IPS-18a (cell line): ENCODE results near the gene UPP2.

ENCODE experiments used
- H3K27ac ChIP-seq: one replicate; pipeline ENCODE4 v1.5.1; 2013; ENCODE audit warnings: low read length
- H3K27me3 ChIP-seq: one replicate; pipeline ENCODE4 v1.6.1; 2013; ENCODE audit warnings: mild to moderate bottlenecking, low read length; ENCODE audit not compliant: control insufficient read depth, insufficient read depth
- H3K36me3 ChIP-seq: one replicate; pipeline ENCODE4 v1.6.1; 2013; ENCODE audit warnings: low read depth, low read length; ENCODE audit not compliant: control insufficient read depth
- H3K4me1 ChIP-seq: one replicate; pipeline ENCODE4 v1.6.1; 2013; ENCODE audit warnings: low read depth, low read length; ENCODE audit not compliant: control insufficient read depth
- H3K4me3 ChIP-seq: one replicate; pipeline ENCODE4 v1.5.1; 2013; ENCODE audit warnings: low read length
- H3K9ac ChIP-seq: one replicate; pipeline ENCODE4 v1.6.1; 2013; ENCODE audit warnings: mild to moderate bottlenecking, low read length, moderate library complexity
- H3K9me3 ChIP-seq: one replicate; pipeline ENCODE4 v1.6.1; 2013; ENCODE audit warnings: low read depth, low read length; ENCODE audit not compliant: control insufficient read depth

Gene UPP2

DNA sequence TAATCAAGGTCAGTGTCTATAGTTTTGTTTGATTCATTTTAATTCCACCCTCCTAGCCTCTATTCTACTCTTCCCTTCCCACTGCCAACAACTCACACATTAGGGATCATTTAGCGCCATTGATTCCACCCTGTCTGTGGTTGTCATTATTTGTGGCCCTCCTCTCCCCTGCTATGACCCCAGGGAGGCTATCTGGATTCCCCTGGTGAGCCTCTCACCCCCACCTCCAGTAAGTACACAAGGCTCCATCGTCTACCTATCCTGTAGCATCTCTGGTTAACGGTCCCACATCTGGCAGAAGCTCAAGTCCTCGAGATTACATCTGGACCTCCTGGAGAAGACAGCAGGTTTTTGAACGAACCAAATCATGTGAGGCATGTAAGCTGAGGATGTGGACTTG is 27.4 kb downstream of the UPP2 start:
- Histone ChIP-seq H3K9me3 (no peaks in the 10 kb centered on the region), H3K4me3 (no peak overlapping the region), H3K27ac (no peak overlapping the region), H3K36me3 (no peaks in the 10 kb centered on the region), H3K27me3 (no peaks in the 10 kb centered on the region), H3K4me1 (peaks cover 8% of the 10 kb centered on the region), H3K9ac (no peak overlapping the region)

DNA sequence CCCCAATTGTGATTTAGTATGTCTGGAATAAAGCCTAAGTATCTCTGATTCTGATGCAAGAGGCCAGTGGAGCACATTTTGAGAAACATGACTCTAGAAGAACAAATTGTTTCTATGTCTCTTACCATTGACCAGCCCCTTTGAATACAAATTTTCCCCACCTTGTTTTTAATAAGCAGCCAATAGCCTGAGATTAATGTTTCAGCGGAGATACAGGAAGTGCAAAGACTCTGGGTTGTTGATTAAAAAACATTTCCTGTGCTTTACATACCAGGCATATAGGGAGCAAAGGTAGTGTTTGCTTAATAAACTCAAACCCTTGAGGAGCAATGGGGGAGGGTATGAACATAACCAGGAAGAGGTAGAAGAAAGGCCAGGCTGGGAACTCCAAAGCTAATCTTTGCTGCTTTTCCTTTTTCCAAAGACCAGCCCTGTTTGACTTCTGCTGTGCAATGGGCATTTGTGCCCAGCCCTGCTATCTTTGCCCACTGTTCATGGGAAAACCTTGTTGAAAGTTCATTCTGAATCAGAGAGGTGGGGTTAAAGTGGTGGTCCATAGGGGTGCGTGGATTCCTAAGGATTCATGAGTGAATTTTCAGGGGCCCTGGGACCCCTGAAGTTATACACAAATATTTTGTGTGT is 29.3 kb downstream of the UPP2 start:
- Histone ChIP-seq H3K36me3 (no peaks in the 10 kb centered on the region), H3K4me1 (peaks cover 6% of the 10 kb centered on the region), H3K4me3 (no peak overlapping the region), H3K27ac (no peak overlapping the region), H3K9me3 (no peaks in the 10 kb centered on the region), H3K27me3 (no peaks in the 10 kb centered on the region), H3K9ac (no peak overlapping the region)

DNA sequence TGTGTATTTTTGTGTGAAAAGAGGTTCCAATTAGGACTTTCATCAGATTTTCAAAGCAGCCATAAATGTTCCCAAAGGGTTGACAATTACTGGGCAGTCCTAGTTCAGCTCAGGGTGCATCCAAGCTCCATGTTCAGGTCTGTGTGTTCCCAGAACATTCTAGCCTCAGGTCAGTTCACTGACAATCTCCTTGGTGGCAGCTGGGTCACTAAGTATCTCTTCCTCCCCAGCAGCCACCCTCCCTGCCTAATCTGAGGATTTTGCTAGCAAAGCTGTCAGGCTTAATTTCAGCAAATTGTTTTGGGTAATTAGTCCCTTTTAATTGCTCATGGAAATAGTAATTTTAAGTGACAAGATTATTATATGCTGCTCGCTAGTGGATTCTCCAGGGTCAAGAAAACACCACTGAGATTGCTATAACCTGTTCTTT is 29.8 kb downstream of the UPP2 start:
- no peak overlapping the region for H3K9ac ChIP-seq
- H3K4me1 ChIP-seq, result peaks cover under 1% of the 10 kb centered on the region
- H3K4me3 ChIP-seq, result no peak overlapping the region
- H3K27me3 ChIP-seq, result no peaks in the 10 kb centered on the region
- H3K27ac ChIP-seq, result no peak overlapping the region
- H3K36me3 ChIP-seq, result no peaks in the 10 kb centered on the region
- H3K9me3 ChIP-seq, result no peaks in the 10 kb centered on the region

DNA sequence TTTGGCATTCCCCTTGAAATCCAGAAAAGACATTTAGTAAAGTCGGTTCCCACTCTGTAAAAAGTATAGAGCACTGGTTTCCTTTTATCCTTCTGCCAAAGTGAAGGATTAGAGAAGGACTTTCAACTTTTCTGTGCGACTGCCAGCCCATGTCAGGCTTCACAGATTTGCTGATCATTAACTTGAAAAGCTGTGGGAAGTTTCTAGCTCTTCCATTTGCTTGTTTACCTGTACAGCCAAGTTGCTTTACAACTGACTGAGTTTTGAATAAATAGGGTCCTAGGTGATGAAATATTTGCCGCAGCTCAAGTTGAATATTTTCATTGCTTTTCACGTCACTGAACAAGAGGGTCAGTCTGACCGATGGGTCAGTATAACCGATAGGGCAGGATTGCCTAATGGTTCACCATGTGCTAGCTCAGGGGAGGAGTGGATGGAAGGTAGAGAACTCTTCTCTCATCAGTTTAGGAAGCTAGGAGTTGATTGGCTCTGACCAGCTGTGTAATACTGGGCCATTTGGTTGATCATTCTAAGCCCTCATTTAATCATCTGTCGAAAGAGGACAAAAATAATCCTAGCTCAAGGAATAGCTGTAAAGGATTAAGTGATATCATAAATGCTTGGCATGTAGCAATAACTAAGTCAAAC is 30.4 kb downstream of the UPP2 start:
- H3K9me3 ChIP-seq, result no peaks in the 10 kb centered on the region
- no peak overlapping the region for H3K4me3 ChIP-seq
- H3K27me3 ChIP-seq, result no peaks in the 10 kb centered on the region
- no peak overlapping the region for H3K9ac ChIP-seq
- no peaks in the 10 kb centered on the region for H3K36me3 ChIP-seq
- no peak overlapping the region for H3K27ac ChIP-seq
- no peaks in the 10 kb centered on the region for H3K4me1 ChIP-seq

DNA sequence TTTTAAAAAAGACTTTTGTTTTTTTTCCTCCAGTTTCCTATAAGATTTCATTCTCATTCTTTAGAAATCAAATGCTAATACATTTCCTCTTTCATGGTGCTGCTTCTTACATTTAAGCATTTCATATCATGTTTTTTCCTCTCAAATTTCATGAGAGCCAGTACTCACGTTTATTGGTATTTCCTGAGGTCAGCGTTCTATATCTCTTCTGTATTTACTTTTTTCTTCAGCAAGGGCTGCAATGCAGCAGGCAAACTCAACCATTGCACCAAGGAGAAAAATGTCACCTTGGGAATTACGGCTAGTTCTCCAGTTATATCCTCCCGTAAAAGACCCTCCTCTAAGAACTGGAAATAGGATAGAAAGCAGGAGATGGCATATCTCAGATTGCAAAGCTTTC is 32.4 kb downstream of the UPP2 start:
- Histone ChIP-seq H3K36me3 (no peaks in the 10 kb centered on the region), H3K27ac (no peak overlapping the region), H3K9ac (no peak overlapping the region), H3K4me1 (no peaks in the 10 kb centered on the region), H3K4me3 (no peak overlapping the region), H3K27me3 (no peaks in the 10 kb centered on the region), H3K9me3 (no peaks in the 10 kb centered on the region)

DNA sequence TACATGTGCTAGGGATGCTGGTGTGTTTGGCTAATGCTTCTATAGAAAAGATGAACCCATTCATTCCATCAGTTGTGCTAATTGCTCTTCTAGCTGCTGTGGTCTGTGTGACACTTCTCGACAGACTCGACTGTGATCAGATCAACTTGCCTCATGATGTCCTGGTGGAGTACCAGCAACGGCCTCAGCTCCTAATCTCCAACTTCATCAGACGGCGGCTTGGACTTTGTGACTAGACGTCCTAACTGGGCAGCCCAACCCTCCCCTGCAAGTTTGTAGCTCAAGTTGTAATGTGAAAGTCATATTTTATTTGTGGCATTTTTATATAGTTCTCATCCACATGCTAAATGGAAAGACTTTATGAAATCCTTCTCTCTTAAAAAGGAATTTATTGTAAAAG is 33.0 kb downstream of the UPP2 start:
- Histone ChIP-seq H3K9ac (no peak overlapping the region), H3K27me3 (no peaks in the 10 kb centered on the region), H3K4me3 (no peak overlapping the region), H3K4me1 (no peaks in the 10 kb centered on the region), H3K9me3 (no peaks in the 10 kb centered on the region), H3K27ac (no peak overlapping the region), H3K36me3 (no peaks in the 10 kb centered on the region)

DNA sequence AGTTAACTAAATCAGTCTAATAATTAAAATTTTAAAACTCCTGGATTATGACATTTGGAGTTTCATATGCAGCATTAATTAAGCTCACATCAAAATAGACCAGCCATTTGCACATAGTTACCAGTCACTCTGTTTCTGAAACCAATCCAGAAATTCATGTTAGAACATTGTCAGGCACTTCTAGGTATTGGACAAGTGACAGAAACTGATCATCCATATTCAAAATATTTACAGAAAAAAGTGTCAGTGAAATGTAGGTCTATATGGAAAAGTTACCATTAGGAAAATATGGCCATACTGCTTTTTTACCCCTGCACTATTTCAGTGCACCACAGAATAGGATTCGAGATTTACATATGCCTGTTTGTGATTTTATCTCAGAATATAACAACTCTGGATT is 33.4 kb downstream of the UPP2 start:
- H3K9ac ChIP-seq, result no peak overlapping the region
- H3K4me3 ChIP-seq, result no peak overlapping the region
- no peaks in the 10 kb centered on the region for H3K36me3 ChIP-seq
- no peak overlapping the region for H3K27ac ChIP-seq
- H3K27me3 ChIP-seq, result no peaks in the 10 kb centered on the region
- H3K4me1 ChIP-seq, result no peaks in the 10 kb centered on the region
- no peaks in the 10 kb centered on the region for H3K9me3 ChIP-seq

DNA sequence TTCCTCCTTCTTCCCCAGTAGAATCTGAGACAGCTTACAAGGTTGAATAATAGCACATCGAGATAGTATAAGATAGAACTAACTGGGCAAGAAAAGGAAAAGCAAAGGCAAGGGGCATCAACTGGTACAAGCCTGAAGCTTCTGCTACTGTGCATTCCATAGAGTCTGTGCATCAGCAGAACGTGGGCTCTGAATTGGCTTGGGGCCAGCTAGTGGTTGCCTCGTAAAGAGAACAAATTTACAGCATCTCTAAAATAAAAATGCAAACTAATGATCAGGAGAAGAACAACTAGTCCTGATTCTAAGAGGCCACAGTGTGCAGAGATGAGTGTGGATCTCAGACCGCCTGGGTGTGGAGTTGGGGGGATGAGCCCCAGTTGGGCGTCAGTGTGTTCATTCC is 36.6 kb downstream of the UPP2 start:
- Histone ChIP-seq H3K4me3 (no peak overlapping the region), H3K36me3 (no peaks in the 10 kb centered on the region), H3K27ac (no peak overlapping the region), H3K9ac (no peak overlapping the region), H3K27me3 (no peaks in the 10 kb centered on the region), H3K9me3 (no peaks in the 10 kb centered on the region), H3K4me1 (no peaks in the 10 kb centered on the region)

DNA sequence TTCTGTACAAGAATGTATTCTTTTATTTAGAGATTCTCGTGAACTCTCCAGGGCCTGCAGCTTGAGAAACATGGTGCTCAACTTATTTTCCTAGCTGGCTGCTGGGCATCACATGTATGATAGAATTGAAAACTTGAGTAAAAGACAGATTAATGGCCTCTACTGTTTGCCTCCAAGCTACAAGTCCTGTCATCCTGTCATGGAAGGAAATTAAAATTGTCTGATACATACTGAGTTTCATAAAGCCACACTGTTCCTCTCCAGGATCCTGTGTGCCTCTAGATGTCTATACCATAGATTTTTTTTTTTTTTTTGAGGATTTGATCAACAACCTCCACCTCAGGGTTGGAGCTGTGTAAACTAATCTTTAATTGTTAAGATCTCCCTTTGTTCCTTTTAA is 38.5 kb downstream of the UPP2 start:
- H3K36me3 ChIP-seq, result no peaks in the 10 kb centered on the region
- no peaks in the 10 kb centered on the region for H3K4me1 ChIP-seq
- H3K9ac ChIP-seq, result no peak overlapping the region
- H3K4me3 ChIP-seq, result no peak overlapping the region
- no peaks in the 10 kb centered on the region for H3K9me3 ChIP-seq
- no peaks in the 10 kb centered on the region for H3K27me3 ChIP-seq
- no peak overlapping the region for H3K27ac ChIP-seq

DNA sequence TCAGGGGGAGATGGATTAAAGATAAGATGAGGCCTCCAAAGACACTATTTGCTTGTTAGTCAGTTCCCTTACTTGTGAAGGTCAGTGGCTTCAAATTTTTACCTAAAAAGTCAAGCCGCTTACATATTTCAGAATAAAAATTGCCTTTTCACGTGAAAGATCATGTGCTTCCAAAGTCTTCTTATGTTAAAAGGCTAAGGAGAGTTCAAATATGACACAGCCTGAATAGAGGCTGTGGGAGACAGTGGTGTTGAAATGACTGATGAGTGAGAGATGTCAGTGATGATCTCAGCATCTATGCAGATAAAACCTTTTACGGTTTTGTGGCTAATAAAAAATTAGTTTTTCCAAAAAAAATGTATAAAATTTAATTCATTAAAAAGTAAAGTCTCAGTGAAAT is 40.5 kb downstream of the UPP2 start:
- Histone ChIP-seq H3K36me3 (no peaks in the 10 kb centered on the region), H3K27me3 (no peaks in the 10 kb centered on the region), H3K9ac (no peak overlapping the region), H3K4me3 (no peak overlapping the region), H3K27ac (no peak overlapping the region), H3K9me3 (no peaks in the 10 kb centered on the region), H3K4me1 (no peaks in the 10 kb centered on the region)

DNA sequence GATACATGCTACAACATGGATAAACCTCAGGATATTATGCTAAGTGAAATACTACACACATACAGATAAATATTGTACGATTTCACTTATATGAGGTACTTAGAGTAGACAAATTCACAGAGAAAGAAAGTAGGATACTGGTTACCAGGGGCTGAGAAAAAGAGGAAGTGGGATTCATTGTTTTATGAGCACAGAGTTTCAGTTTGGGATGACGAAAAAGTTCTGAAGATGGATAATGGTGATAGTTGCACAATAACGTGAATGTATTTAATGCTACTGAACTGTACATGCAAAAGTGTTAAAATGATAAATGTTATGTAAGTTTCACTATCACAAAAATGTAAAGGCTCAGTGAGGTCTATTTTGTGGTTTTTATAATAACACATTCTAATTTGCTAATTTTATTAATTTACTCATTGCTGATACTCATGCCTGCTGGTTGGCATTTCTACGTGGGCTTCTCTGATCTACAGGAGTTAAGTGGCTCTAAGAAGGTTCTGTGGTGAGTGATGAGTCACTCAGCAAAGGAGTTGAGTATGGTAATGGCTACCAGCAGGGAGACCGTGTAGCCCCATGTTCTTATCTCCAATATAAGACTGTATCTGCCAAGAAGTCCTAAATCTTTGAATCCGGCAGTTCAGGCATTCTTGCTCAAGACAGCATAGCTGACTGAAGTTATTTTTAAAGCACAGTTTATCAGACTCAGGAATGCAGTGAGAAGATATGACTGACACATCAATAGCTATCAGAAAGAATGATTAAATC is 41.1 kb downstream of the UPP2 start:
- H3K27ac ChIP-seq, result no peak overlapping the region
- no peak overlapping the region for H3K9ac ChIP-seq
- no peaks in the 10 kb centered on the region for H3K36me3 ChIP-seq
- H3K4me1 ChIP-seq, result no peaks in the 10 kb centered on the region
- no peaks in the 10 kb centered on the region for H3K9me3 ChIP-seq
- H3K27me3 ChIP-seq, result no peaks in the 10 kb centered on the region
- H3K4me3 ChIP-seq, result no peak overlapping the region
